HFFc6 (cell line): Measurements from ENCODE around the gene KRTAP10-3. TPM values are rescaled to one million over a fixed set of nuclear protein-coding genes. Genes with fewer than 3 reads are reported as not detected.

Experiments
- DNase-seq: peaks from one replicate; pipeline ENCODE4 v3.0.0-alpha.2; 2018
- H3K27ac Mint-ChIP-seq: 2 replicates; pipeline ENCODE4 v1.8.0; 2020; ENCODE audit warnings: mild to moderate bottlenecking, mixed read lengths
- H3K27me3 Mint-ChIP-seq: 2 replicates; pipeline ENCODE4 v1.8.0; 2021; ENCODE audit warnings: mild to moderate bottlenecking, moderate library complexity, mixed read lengths; ENCODE audit not compliant: insufficient read depth
- H3K36me3 Mint-ChIP-seq: 2 replicates; pipeline ENCODE4 v1.8.0; 2021; ENCODE audit warnings: low read depth, mixed read lengths
- H3K4me1 Mint-ChIP-seq: 2 replicates; pipeline ENCODE4 v1.8.0; 2020; ENCODE audit warnings: low read depth, mixed read lengths
- H3K4me3 Mint-ChIP-seq: 2 replicates; pipeline ENCODE4 v1.8.0; 2020; ENCODE audit warnings: mild to moderate bottlenecking, moderate library complexity, mixed read lengths
- H3K9me3 Mint-ChIP-seq: 2 replicates; pipeline ENCODE4 v1.8.0; 2020; ENCODE audit warnings: mild to moderate bottlenecking, mixed read lengths
- total RNA-seq, 6 experiments: library from RNA; stranded (reverse); fragmentation: NEBNext Ultra II Directional; extraction: Animal tissue kit (Norgen Biotek cat#: 25700); gene quantifications; 2 replicates in 1 of 6; 3 replicates in 5 of 6; pipeline ENCODE4 v1.2.3, GENCODE V29; 2021
- TF ChIP-seq, protein P1 (sequence below): fragments of 200-600 bp; sonication (generic); IDR thresholded peaks from 2 replicates; pipeline ENCODE4 v1.5.0; 2021; ENCODE audit warnings: antibody characterized with exemption, mild to moderate bottlenecking

KRTAP10-3 gene
- total RNA-seq, 6 experiments from 2014 or later: not detected

DNA sequence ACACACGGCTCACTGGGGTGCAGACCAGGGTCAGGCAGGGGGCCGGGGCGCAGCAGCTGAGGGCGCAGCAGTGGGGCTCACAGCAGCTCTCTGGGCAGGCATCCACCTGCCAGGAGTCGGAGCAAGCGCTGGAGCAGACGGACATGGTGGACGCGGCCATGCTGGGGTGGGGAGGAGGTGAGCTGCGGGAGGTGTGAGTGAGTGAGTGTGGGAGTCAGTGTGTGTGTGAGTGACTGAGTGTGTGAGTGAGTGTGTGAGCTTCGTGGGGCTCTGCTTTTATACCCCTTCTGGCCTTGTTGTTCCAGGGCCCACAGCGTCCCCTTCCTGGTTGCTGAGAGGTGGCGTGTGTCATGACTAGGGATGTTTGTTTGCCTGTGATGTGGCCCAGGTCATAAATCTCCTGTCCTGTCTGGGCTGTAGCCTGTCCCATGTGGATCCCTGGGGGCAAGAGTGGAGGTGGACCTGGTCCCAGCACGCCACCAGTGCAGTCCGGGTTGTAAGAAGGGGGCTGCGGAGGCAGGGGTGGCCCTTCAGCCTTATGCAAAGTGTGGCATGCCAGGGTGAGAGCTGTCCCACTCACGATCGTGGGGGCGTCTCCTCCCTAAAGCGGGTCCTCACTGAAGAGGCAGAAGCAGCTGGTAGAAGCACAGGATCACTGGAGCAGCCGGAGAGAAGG is 18.5 kb downstream of the KRTAP10-3 start, which contains the start of gene KRTAP10-1:
TSS of gene KRTAP10-1 (minus strand) at position 205 of the 676 bp plus-strand sequence. CDS start at position 160, 45 bp downstream.
- H3K27ac Mint-ChIP-seq: no peak within 1 kb of the TSS
- DNase-seq: no peak
- TF ChIP-seq, protein P1, sequence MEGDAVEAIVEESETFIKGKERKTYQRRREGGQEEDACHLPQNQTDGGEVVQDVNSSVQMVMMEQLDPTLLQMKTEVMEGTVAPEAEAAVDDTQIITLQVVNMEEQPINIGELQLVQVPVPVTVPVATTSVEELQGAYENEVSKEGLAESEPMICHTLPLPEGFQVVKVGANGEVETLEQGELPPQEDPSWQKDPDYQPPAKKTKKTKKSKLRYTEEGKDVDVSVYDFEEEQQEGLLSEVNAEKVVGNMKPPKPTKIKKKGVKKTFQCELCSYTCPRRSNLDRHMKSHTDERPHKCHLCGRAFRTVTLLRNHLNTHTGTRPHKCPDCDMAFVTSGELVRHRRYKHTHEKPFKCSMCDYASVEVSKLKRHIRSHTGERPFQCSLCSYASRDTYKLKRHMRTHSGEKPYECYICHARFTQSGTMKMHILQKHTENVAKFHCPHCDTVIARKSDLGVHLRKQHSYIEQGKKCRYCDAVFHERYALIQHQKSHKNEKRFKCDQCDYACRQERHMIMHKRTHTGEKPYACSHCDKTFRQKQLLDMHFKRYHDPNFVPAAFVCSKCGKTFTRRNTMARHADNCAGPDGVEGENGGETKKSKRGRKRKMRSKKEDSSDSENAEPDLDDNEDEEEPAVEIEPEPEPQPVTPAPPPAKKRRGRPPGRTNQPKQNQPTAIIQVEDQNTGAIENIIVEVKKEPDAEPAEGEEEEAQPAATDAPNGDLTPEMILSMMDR: no peak
- H3K36me3 Mint-ChIP-seq: no peaks in the 10 kb centered on the region; the same call in none of the 2 replicates
- no peaks in the 10 kb centered on the region for H3K4me1 Mint-ChIP-seq
- H3K9me3 Mint-ChIP-seq: peaks cover 10% of the 10 kb centered on the region; the same call in 1 of the 2 replicates
- peaks cover 6% of the 10 kb centered on the region for H3K27me3 Mint-ChIP-seq
- no peak within 1 kb of the TSS for H3K4me3 Mint-ChIP-seq

DNA sequence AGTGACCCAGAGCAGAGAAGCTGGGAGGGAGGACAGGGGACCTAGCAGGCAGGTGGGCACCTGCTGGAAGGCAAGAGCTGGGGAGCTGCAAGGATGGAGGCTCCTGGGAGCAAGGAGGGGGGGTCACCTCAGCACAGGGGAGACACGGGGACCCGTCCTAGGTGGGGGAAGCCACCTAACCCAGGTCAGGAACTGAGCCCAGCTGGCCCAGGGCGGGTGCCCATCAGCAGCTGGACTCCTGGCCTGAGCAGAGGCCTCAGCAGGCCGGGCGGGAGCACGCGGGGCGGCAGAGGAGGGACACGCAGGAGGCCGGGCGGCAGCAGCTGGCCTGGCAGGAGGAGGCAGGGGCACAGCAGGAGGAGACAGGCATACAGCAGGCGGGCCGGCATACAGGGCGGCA is 19.5 kb downstream of the KRTAP10-3 start:
- H3K36me3 Mint-ChIP-seq: no peaks in the 10 kb centered on the region; the same call in none of the 2 replicates
- DNase-seq: no peak
- H3K4me3 Mint-ChIP-seq: no peak overlapping the region
- no peak overlapping the region for H3K27ac Mint-ChIP-seq
- TF ChIP-seq, protein P1: no peak
- H3K4me1 Mint-ChIP-seq: no peaks in the 10 kb centered on the region
- peaks cover 12% of the 10 kb centered on the region for H3K27me3 Mint-ChIP-seq
- H3K9me3 Mint-ChIP-seq: peaks cover 14% of the 10 kb centered on the region; the same call in 1 of the 2 replicates

- H3K27me3 Mint-ChIP-seq: peaks cover 12% of the 10 kb centered on the region
- H3K4me1 Mint-ChIP-seq: no peaks in the 10 kb centered on the region
- no peak for DNase-seq
- H3K36me3 Mint-ChIP-seq: no peaks in the 10 kb centered on the region; the same call in none of the 2 replicates
- H3K27ac Mint-ChIP-seq: no peak overlapping the region
- H3K9me3 Mint-ChIP-seq: peaks cover 14% of the 10 kb centered on the region; the same call in 1 of the 2 replicates
- TF ChIP-seq, protein P1: no peak
- no peak overlapping the region for H3K4me3 Mint-ChIP-seq
Measured at GRCh38 chr21:44537930-44538911, 20.4 kb downstream of the KRTAP10-3 start.

DNA sequence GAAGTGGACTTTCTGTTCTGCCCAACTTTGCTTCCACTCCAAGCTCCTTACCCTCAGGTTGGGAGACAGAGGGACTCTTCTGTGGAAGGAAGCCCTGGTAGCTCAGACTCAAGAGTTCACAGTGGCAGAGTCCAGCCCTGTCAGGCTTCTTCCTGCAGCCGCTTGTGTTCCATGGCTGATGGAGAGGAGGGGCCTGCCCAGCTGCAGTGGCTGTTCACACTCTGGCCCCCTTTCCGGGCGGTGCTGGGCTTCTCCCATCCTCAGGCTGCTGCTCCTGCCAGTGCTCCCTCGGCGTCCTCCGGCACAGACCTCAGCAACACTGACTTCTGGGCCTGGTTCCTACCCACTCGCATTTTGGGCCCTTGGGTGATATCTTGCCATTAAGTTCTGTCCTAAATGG is 22.6 kb downstream of the KRTAP10-3 start:
- no peaks in the 10 kb centered on the region; the same call in none of the 2 replicates for H3K36me3 Mint-ChIP-seq
- no peak overlapping the region for H3K4me3 Mint-ChIP-seq
- no peak overlapping the region for H3K27ac Mint-ChIP-seq
- peaks cover 18% of the 10 kb centered on the region; the same call in 1 of the 2 replicates for H3K9me3 Mint-ChIP-seq
- H3K4me1 Mint-ChIP-seq: no peaks in the 10 kb centered on the region
- no peak for DNase-seq
- H3K27me3 Mint-ChIP-seq: peaks cover 12% of the 10 kb centered on the region
- TF ChIP-seq, protein P1: no peak

DNA sequence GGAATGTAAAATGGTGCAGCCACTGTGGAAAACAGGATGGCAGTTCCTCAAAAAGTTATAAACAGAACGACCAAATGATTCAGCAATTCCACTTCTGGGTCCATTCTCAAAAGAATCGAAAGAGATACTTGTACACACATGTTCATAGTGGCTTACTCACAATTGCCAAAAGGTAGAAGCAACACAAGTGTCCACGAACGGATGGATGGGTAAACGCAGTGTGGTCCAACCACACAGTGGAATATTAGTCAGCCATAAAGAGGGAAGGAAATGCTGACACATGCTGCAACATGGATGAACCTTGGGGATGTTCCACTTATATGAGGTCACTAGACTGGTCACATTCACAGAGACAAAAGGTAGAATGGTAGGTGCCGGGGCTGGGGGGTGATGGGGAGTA is 23.9 kb downstream of the KRTAP10-3 start:
- Mint-ChIP-seq H3K9me3 (peaks cover 25% of the 10 kb centered on the region), H3K36me3 (no peaks in the 10 kb centered on the region; the same call in 1 of the 2 replicates), H3K4me3 (no peak overlapping the region), H3K27ac (no peak overlapping the region), H3K4me1 (no peaks in the 10 kb centered on the region), H3K27me3 (peaks cover 13% of the 10 kb centered on the region)
- TF ChIP-seq, protein P1: no peak
- DNase-seq: no peak
